NCI-H2171 treated with DMSO at 0.1 percent for 48 hours (cell line): ENCODE data around the gene CALY.
A peak's percentile ranks its signal among the peaks of the same experiment; 100 is the strongest.

Experiments
- DNase-seq: peaks from one replicate; lab custom pipeline; 2025; lab: John Stamatoyannopoulos, UW

Gene CALY

DNA sequence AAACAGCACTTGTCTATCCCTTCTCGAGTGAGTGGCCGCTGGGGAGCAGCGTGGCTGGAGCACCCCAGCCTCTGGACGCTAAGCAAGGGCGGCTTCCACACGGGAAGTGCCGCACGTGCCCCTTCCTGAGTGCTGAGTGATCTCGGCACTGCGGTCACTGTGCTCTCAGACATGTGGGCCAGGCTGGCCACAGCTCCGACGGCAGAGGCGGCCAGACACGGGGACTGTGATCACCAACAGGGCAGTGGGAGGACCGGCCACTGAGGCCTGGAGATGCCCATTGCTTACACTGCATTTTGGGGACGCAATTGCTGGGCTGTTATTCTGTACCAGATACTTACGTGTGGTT lies 29.4 kb upstream of the CALY start:
- DNase-seq = no peak

DNA sequence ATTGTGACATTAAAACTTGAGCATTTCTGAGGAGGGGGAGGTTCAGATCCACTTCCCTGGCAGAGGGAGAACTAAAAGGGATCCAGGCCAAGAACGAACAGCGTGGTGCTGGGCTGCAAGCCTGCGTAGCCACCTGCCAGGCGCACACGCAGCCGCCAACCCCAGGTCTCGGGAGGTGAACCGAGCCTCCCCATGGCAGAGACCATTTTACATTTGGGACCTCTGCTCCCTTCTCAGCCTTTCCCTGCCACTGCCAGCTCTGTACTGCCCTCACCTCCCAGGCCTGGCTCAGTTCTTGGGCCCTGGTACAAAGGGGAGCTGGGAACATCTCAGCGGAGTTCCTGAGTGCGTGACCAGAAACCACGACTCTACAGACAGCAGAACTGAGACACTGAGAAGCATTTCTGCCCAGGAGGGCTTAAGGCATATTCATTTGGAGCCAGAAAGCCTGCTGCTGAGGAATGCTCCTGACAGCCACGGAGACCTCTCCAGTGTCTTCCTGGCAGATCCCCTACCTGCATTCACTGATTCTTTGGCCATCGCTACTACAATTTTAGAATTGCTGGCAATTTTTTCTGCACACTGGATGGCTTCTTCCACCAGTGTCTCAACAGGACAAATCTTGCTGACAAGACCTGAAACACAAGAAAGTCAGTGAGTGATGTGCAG lies 28.9 kb upstream of the CALY start:
- DNase-seq = no peak

DNA sequence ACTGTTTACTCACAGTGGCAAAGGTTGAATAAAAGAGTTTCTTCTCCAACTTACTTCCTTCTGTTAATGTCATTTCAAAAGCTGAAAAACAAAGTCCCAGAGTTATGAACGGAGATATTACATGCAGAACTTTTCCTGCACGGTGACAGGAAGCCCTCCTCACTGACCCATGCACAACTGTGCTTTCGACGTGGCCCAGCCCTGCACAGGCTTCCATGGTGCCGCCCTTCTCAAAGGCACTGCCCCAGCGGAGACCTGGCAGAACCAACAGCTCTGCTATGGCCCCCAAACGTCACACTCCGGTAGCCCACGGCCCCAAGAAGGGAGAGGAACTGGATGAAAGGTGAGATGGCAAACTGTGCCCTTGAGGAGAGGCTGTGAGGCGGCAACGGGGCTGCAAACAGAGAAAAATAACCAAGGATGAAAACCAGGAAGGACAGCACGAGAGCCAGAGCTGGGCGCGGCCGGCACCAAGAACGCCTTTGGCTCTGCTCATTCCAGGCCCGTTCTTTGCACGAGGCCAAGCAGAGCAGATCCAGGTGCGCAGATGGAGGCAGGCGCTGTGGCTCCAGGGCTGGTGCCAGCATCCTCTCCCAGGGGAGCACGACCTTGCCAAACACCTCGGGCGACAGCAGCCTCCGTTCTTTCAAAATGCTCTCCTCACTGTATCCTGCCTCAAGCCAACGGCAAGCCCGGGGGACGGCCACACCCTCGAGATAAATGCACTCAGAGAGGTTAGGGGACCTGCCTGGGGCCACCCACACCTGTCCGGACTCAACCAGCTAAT lies 28.1 kb upstream of the CALY start:
- DNase-seq = peak; percentile 87

DNA sequence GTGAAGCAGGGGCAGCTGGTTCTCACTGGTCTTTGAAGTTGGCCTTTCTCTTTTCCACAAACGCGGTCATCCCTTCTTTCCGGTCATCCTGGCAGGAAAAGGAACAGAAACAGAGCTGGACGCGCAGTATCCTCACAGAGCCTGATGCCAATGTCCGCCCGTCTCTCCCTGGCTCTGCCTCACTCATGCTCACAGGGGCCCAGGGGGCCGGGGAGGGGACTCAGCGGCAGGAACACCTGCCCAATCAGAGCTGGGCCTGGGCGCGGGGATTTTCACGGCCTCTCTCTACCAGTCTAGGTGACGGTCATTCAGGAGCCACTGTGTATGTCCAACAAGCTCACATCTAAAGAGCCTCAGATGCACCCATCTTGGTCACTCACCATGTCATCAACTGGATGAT lies 26.1 kb upstream of the CALY start:
- DNase-seq = no peak

DNA sequence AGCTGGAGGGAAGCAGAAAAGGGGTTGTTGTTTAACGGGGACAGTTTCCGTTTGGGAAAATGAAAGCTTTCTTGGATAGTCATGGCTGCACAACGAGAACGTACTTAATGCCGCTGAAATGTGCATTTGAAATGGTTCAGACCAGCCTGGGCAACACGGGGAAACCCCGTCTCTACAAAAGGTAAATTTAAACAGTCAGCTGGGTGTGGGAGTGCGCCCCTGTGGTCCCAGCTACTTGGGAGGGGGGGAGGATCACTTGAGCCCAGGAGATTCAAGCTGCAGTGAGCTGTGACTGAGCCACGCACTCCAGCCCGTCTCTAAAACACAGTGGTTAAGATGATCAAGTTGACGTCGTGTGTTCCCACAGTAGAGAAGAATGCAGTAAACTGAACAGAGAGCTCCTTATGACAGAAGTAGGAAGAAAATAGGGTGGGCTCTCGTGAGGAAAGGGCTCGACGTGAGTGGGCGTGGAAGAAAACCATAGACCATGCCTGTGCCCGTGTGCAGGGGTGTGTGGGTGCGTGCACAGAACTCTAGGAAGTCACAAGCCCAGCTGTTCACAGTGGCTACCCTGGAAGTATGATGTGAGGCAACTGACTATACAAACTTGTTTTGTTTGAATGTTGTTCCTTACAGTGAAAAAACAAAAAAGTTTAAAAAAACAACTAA lies 25.2 kb upstream of the CALY start:
- no peak for DNase-seq

DNA sequence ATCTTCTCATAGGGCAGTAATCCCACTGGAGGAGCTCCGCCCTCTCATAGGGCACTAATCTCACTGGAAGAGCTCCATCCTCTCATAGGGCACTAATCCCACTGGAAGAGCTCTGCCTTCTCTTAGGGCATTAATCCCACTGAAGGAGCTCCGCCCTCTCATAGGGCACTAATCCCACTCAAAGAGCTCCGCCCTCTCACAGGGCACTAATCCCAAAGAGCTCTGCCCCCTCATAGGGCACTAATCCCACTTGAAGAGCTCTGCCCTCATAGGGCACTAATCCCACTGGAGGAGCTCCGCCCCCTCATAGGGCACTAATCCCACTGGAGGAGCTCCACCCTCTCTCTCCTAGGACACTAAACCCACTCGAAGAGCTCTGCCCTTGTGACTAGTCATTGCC lies 24.5 kb upstream of the CALY start:
- no peak for DNase-seq

DNA sequence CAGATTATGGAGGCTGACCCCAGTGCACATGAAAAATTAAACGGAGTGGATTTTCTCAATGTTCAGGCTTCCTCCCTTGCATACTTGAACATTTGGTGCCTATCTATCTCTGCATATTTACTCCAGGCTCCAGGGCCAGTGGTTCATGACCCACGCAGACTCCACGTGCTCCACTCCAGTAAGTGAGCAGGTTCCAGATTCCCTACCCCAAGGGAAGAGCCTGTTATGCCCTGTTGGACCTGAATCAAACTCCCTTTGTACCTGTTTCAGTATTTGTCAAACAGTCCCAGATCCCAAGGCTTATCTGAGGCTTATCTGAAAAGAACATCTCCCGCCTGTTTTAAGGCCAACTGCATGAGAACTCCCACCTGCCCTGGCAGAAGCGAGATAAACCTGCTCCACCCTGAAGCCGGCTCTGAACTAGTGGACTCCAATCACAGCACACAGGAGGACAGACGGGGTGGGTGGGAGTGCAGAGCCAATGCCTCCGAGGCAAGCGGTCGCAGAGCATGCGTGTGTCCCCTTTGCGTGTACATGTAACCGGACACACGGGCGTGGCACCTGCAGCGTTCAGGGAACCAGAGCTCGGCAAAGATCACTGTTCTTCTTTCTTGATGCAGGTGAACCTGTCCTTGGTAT lies 23.4 kb upstream of the CALY start:
- no peak for DNase-seq

DNA sequence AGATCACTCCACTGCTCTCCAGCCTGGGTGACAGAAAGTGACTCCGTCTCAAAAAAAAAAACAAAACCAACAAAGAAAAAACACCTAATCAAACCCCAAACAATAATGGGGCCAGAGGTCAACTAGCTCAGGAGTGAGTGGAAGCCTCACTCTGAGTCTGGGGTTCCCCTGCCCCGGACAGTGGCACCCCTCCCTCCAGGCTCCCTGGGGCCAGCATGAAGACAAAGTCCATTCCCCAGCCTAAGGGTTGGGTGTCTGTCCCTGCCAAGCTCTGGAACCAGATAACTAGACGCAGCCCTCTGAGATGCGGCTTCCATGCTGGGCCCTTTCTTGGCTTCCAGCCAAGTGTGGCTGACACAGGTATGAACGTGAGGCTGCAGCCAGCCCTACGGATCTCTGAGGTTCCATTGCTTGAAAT lies 22.9 kb upstream of the CALY start:
- DNase-seq = peak; percentile 37

DNA sequence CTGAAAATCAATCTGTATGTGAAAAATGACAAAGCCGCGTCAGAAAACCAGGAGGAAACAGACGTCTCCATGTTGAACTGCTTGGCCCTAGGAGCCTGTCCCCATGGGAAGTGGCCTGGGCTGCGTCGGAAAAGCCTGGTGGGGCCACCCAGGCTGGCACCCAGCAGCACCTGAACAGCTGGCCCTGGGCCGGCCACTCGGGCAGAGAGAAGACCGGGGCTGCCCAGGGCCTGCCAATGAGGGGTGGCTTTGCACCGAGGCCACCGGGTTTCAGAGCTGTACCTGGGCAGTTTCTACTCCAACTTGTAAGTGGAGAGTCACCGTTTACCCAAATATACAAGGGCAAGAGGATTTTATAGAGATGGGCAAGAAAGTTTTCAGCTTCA lies 22.2 kb upstream of the CALY start:
- no peak for DNase-seq

DNA sequence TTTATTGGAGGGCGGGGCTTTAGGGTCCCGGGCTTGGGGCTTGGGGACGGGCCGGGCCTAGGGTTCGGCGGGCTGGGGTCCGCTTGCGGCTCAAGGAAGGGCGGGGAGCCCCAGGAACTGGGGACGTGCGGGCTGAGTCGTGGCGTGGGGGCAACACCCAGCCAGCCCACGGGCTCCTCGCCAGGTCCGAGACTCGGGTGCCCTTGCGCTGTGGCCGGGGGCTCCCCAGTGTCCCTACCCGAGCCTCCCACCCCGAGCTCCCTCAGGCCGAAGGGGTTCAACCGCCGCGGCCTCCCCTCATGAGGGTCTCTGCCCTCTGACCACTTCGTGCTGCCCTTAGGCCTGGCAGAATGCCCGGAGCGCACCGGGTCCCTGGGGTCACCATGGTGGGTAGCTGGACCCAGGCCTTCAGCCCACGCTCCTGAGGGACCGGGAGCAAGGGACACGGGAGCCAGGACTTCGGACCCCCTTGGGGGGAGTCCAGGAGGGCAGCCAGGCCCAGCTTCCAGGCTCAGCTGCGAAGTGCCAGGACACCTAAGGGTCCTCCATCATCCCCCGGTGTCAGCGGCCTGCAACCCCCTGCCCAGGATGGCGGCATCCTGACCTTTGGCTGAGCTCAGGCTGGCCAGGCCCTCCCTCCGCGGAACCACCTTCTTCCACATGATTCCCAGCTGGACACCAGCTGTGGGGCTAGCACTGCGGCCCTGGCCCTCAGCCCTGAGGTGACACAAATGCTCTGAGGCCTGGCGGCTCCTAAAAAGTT lies 21.6 kb upstream of the CALY start:
- no peak for DNase-seq

DNA sequence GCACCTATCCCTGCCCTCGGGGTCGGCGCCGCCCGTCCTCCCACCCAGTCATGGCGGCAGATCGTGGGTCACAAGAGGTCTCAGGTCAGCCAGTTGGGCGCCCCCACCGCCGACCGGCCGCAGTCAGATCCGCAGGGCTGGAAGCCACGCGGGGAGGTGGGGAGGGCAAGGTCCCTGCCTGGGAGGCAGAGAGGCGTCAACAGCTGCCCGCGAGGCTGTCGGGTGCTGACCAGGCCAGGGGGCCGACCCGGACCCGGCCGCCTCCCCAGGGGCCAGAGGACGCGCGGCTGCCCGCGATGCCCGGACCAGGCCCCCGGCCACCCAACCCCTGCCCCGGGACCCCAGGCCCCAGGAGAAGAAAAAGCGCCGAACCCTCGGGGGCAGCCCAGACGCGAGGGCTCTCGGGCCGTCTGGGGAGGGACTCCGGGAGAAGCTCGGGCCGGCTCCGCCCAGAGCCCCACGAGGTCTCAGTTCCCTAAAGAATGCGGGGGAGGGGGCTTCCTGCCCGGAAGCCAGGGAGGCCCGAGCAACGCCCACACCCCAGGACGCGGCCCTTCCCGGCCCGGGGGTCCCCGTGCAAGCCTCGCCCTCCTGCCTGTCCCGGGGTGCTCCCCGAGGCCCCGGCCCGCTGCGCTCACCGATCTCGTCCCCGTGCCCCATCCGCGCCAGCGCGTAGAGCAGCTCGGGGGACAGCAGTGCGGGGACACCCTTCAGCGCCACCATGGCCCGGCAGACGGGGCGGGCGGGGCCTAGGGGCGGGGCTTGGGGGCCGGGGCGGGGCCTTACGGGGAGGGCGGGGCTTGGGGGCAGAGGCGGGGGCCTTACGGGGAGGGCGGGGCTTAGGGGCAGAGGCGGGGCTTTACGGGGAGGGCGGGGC lies 20.8 kb upstream of the CALY start, which contains the start of gene FUOM:
Gene FUOM, minus strand, starts transcription at position 735 of the 877 bp plus-strand sequence. Its CDS starts 12 bp downstream, at position 723.
- peak; percentile 44 for DNase-seq

DNA sequence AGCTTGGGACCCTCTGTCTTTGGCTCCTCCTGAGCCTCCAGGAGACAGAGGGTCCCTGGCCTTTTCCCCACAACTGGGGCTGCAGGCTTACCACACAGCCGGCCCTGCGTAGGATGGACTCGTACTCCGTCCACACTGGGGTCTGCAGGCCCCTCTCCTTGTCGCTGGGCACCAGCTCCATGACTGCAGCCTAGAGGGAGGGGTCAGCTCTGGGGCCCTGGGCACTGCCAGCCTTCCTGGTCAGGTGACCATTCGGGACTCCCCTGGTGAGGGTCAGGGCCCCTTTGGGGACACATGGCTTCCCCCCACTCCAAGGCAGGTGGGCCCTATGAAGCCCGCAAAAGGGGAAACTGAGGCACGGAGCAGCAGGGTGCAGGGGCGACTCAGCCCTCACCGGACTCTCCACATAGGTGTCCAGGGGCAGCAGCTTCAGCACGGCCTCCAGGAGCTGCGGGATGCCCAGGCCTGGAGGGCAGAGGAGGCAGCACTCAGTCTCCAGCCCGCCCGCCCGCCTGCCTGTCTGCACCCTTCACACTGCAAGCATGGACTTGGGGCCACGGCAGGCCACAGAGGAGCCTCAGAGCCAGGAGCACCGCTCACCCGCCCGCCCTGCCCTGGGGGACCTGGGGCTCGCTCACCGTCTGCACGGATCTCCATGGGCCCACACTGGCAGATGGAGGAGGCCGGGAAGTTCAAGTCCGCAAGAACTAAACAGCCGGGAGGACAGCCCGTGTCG lies 20.0 kb upstream of the CALY start:
- DNase-seq = no peak

DNA sequence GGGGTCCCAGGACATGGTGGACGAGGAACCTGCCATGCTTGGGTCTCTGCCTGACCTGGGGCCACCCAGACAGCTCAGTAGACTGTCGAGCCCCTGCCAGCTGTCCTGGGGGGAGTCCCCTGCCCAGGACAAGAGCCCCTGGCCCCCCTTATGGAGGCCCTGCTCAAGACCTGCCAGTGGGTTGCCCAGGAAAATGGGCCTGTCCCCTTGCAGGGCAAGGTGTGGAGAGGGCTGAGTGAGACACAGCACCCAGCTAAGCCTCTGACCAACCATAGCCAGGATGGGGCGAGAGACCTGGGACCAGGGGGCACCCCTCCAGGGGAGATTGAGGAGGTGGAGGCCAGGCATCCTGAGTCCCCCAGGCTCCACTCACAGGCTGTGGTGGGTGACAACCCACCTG lies 19.3 kb upstream of the CALY start:
- DNase-seq = no peak

DNA sequence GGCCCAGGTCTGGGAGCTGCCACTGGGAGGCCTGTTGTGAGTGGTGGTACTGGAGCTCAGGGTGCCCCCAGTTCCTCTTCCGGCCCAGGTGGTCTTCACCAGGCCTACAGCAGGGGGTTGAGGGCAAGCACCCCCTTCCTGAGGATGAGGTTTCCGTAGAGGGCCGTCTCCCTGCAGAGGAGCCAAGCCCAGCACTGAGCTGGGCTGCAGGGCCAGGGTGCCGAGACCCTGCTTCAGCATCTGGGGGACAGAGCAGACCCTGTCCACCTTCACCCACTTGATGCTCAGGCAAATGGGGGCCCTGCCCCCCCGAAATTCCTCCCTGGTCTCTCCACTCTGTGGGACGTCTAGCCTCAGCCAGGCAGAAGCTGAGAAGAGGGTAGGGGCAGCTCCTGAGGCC lies 18.6 kb upstream of the CALY start:
- no peak for DNase-seq

DNA sequence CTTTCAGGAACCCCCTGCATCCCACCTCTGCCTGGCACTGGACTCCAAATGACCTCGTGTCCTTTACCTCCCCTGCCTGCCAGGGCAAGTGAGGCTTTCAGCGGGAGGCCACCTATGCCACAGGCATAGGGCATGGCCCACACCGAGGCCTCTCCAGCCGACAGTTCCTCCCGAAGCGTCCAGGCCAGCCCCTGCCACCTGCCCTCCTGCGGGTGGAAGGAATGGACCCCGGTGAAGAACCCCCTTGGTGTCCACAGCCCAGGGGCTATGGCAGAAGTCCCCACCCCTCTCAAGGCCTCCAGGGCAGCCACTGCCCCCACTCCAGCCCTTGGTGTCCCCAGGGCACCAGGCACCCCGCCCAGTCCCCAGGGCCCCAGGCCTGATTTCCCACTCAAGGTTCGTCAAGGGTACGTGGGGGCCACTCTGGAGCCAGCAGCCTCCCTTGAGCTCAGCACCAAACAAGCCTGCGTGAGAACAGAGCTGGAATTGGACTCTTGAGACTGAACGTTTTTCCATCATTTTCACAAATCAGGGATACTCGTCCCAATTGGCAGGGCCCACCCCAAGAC lies 18.1 kb upstream of the CALY start:
- no peak for DNase-seq

DNA sequence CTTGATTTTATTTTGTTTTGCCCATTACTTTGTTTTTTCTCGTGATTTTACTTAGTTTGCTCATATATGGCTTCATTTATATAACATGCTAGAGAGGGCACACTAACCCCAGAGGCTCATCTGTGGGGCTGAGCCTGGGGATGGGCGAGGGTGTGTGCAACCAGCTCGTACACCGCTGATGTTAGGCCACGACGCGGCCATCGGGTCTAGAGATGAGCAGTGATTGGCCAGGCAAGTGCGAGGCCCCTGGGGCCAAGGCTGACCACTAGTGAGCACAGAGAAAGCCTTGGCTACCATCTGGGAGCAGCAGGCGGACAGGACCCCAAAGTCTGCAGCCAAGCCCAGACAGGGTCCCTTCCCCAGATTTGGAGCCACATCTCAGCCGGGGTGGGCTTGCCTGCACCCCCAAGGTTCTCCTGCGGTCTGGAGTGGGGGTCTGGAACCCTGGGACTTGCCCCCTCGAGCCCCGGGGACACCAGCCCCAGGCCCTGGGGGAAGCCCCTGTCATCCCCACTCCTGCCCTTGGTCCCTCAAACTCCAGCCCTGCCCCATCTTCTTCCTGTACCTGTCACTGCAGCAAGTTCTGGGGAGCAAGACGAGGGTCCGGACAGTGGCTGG lies 17.4 kb upstream of the CALY start:
- no peak for DNase-seq

DNA sequence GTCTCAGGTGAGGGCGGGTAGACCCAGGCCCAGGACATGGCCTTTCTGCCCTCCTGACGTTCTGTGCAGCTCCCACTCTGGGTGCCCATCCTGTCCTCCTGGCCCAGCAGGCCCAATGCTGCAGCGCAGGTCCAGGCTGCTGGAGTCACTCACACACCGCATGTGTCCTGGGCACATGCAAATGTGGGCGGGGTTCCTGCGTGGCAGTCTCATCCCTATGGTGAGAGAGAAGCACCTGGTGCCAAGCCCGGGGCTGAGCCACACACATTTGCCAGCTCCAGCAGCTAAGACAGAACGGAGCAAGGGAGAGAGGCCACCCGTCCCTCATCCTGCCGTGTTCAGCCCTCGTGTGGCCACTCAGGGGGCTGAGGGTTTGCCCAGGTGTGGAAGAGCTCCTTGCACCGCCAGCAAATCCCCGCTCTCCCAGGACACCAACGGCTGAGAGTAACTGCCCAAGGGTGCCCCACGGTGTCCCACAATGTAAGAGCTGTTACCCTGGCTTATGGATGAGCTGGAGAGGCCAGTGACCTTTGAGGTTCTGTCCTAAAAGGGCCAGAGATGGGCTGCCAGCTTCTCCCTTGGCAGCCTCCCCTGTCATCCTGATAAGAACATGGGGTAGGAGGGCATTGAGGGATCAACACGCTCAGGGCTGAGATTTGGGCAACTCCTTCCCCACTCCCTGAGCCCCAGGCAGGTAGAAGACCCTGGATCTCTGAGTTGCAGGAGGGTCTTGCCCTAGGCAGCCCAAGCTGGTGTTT lies 16.7 kb upstream of the CALY start:
- no peak for DNase-seq

DNA sequence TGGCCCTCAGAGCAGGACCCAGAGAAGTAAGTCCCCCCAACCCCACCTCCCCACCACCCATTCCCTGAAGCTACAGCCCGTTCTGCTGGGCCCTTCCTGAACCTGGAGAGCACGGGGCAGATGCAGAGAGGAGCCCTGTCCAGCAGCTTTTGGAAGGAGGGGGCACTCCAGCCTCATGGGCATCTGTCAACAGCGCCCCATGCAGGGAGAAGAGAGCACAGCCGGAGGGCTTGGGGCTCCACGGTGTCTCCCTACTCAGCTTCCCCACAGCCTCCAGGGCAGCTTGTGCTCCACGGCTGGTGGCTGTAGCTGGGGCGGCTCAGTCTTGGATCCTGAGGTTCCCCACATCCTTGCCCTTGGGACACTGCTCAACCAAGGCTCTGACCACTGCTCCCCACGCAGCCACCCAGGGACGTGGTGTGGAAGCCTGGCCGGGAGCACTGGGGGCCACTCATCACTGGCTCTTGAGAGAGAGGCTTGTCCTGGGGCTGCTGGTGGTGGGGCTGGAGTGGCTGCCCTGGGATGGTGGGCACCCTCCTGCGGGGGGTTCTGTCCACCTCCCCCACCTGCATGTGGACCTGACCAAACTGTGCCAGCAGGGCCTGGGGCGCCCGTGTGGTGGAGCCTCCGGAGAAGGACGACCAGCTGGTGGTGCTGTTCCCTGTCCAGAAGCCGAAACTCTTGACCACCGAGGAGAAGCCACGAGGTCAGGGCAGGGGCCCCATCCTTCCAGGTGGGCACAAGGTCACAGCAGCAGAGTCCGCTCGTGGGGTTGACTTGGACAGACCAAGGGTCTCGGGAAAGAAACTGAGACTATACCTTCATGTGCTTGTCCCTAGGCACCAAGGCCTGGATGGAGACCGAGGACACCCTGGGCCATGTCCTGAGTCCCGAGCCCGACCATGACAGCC lies 15.0 kb upstream of the CALY start:
- DNase-seq = no peak
